IMR-90 (cell line): ENCODE measurements around the gene RRP36. TPM values are rescaled to one million over a fixed set of nuclear protein-coding genes. Genes with fewer than 3 reads are reported as not detected.
A peak's percentile ranks its signal among the peaks of the same experiment; 100 is the strongest.

Source experiments
- ATAC-seq: fragments of 200-7000 bp; cut with Tn5 transposase; 2 replicates; pipeline ENCODE4 v1.9.1; 2020; ENCODE audit warnings: low read depth, mild to moderate bottlenecking, moderate library complexity
- BruUV-seq: library from RNA; stranded (reverse); fragments of 400-500 nt; replicated peaks from 2 replicates; lab custom pipeline; 2021; lab: Mats Ljungman, UMichigan
- CTCF ChIA-PET: fragments of 300-600 bp; formaldehyde crosslinking; extraction: SDS; loops from one replicate; lab custom pipeline; 2021; ENCODE audit warnings: antibody characterized with exemption; lab: Yijun Ruan, JAX
- POLR2A ChIA-PET: fragments of 300-600 bp; sonication (Branson Sonifier 250); formaldehyde crosslinking; loops from one replicate; lab custom pipeline; 2022; ENCODE audit warnings: antibody characterized with exemption; ENCODE audit not compliant: unreplicated experiment; lab: Charles Lee
- DNase-seq: peaks from one replicate; pipeline ENCODE4 v3.0.0; 2013
- H2AFZ ChIP-seq: replicated peaks from 2 replicates; pipeline ENCODE3; 2013; ENCODE audit warnings: low read length, mild to moderate bottlenecking; ENCODE audit not compliant: poor library complexity
- H2AK5ac ChIP-seq: 2 replicates; pipeline ENCODE4 v1.6.1; 2013; ENCODE audit warnings: low read depth, low read length, inconsistent platforms
- H2AK9ac ChIP-seq: replicated peaks from 2 replicates; pipeline ENCODE3; 2013; ENCODE audit warnings: mild to moderate bottlenecking, low read depth, low read length, moderate library complexity; ENCODE audit not compliant: poor library complexity
- H2BK120ac ChIP-seq: 2 replicates; pipeline ENCODE4 v1.6.1; 2013; ENCODE audit warnings: low read depth, low read length, inconsistent platforms
- H2BK15ac ChIP-seq: 3 replicates; pipeline ENCODE4 v1.6.1; 2013; ENCODE audit warnings: low read depth, low read length, inconsistent platforms
- H2BK20ac ChIP-seq: 2 replicates; pipeline ENCODE4 v1.6.1; 2013; ENCODE audit warnings: low read depth, mild to moderate bottlenecking, inconsistent platforms, low read length, moderate library complexity
- H2BK5ac ChIP-seq: 2 replicates; pipeline ENCODE4 v1.6.1; 2013; ENCODE audit warnings: mild to moderate bottlenecking, low read depth, low read length, inconsistent platforms; ENCODE audit not compliant: poor library complexity, severe bottlenecking
- H3K14ac ChIP-seq: replicated peaks from 2 replicates; pipeline ENCODE4 v1.6.1; 2013; ENCODE audit warnings: low read depth, low read length, inconsistent platforms
- H3K18ac ChIP-seq: 2 replicates; pipeline ENCODE4 v1.6.1; 2013; ENCODE audit warnings: low read depth, low read length, control low read depth
- H3K23ac ChIP-seq: 2 replicates; pipeline ENCODE4 v1.6.1; 2013; ENCODE audit warnings: low read depth, low read length, inconsistent platforms
- H3K27ac ChIP-seq: 2 replicates; pipeline ENCODE4 v1.5.1; 2013; ENCODE audit warnings: mild to moderate bottlenecking, control low read depth, low read length; ENCODE audit not compliant: insufficient read depth
- H3K27me3 ChIP-seq: 2 replicates; pipeline ENCODE4 v1.6.1; 2013; ENCODE audit warnings: low read length; ENCODE audit not compliant: control insufficient read depth, insufficient read depth
- H3K36me3 ChIP-seq: 2 replicates; pipeline ENCODE4 v1.6.1; 2013; ENCODE audit warnings: low read length, mixed read lengths; ENCODE audit not compliant: control insufficient read depth, insufficient read depth
- H3K4ac ChIP-seq: 2 replicates; pipeline ENCODE4 v1.6.1; 2013; ENCODE audit warnings: low read depth, low read length, inconsistent platforms
- H3K4me1 ChIP-seq: 2 replicates; pipeline ENCODE4 v1.6.1; 2013; ENCODE audit warnings: low read length, mixed read lengths; ENCODE audit not compliant: control insufficient read depth, insufficient read depth
- H3K4me2 ChIP-seq: 2 replicates; pipeline ENCODE4 v1.6.1; 2013; ENCODE audit warnings: low read depth, mild to moderate bottlenecking, control low read depth, low read length, moderate library complexity
- H3K4me3 ChIP-seq: 2 replicates; pipeline ENCODE4 v1.5.1; 2013; ENCODE audit warnings: low read depth, mild to moderate bottlenecking, control low read depth, low read length, moderate library complexity; ENCODE audit not compliant: insufficient read depth
- H3K56ac ChIP-seq: 2 replicates; pipeline ENCODE4 v1.6.1; 2013; ENCODE audit warnings: low read length, inconsistent platforms; ENCODE audit not compliant: insufficient read depth; ENCODE audit errors: extremely low read depth
- H3K79me1 ChIP-seq, 2 experiments: 2 replicates each; pipeline ENCODE4 v1.6.1; 2013; ENCODE audit warnings: low read length in 2 of 2, inconsistent platforms in 1 of 2, low read depth in 1 of 2
- H3K9ac ChIP-seq: 2 replicates; pipeline ENCODE4 v1.6.1; 2013; ENCODE audit warnings: low read depth, low read length, control low read depth
- H3K9me1 ChIP-seq: 2 replicates; pipeline ENCODE4 v1.6.1; 2013; ENCODE audit warnings: low read length, inconsistent platforms; ENCODE audit not compliant: insufficient read depth
- H3K9me3 ChIP-seq: 2 replicates; pipeline ENCODE4 v1.6.1; 2013; ENCODE audit warnings: low read length; ENCODE audit not compliant: control insufficient read depth, insufficient read depth
- H4K20me1 ChIP-seq: 2 replicates; pipeline ENCODE4 v1.6.1; 2013; ENCODE audit warnings: low read length, inconsistent platforms; ENCODE audit not compliant: insufficient read depth
- H4K5ac ChIP-seq: 2 replicates; pipeline ENCODE4 v1.6.1; 2013; ENCODE audit warnings: mild to moderate bottlenecking, low read depth, low read length, control low read depth
- H4K8ac ChIP-seq, 2 experiments: 2 replicates each; pipeline ENCODE4 v1.6.1; 2013; ENCODE audit warnings: low read depth in 2 of 2, low read length in 2 of 2, control low read depth in 1 of 2, inconsistent platforms in 1 of 2
- H4K91ac ChIP-seq: 2 replicates; pipeline ENCODE4 v1.6.1; 2013; ENCODE audit warnings: low read depth, low read length, inconsistent platforms; ENCODE audit not compliant: insufficient read depth
- BHLHE40 ChIP-seq: fragments of 150-350 bp; IDR thresholded peaks from 2 replicates; pipeline ENCODE4 v1.6.1; 2016; ENCODE audit warnings: mild to moderate bottlenecking, low read depth, low read length
- CEBPB ChIP-seq: IDR thresholded peaks from 2 replicates; pipeline ENCODE4 v1.6.1; 2012; ENCODE audit warnings: low read depth, low read length, improper control_type of control experiment
- CHD1 ChIP-seq: IDR thresholded peaks from 2 replicates; pipeline ENCODE4 v1.6.1; 2012; ENCODE audit warnings: low read depth, low read length, improper control_type of control experiment
- CTCF ChIP-seq: conservative IDR thresholded peaks from 2 replicates; pipeline ENCODE4 v1.5.1; 2012; ENCODE audit warnings: mild to moderate bottlenecking, low read depth, low read length, improper control_type of control experiment
- ELK1 ChIP-seq: fragments of 150-350 bp; IDR thresholded peaks from 2 replicates; pipeline ENCODE4 v1.6.1; 2016; ENCODE audit warnings: low read depth, mild to moderate bottlenecking, low read length, moderate library complexity, borderline replicate concordance
- FOS ChIP-seq: fragments of 150-350 bp; IDR thresholded peaks from 2 replicates; pipeline ENCODE4 v1.6.1; 2016; ENCODE audit warnings: low read depth, low read length
- MAFK ChIP-seq: IDR thresholded peaks from 2 replicates; pipeline ENCODE4 v1.6.1; 2012; ENCODE audit warnings: low read depth, low read length, improper control_type of control experiment
- MAZ ChIP-seq: IDR thresholded peaks from 2 replicates; pipeline ENCODE4 v1.6.1; 2012; ENCODE audit warnings: low read depth, mild to moderate bottlenecking, low read length, improper control_type of control experiment, moderate library complexity, borderline replicate concordance
- MXI1 ChIP-seq: IDR thresholded peaks from 2 replicates; pipeline ENCODE4 v1.6.1; 2012; ENCODE audit warnings: low read depth, mild to moderate bottlenecking, low read length, moderate library complexity, borderline replicate concordance
- NFE2L2 ChIP-seq: fragments of 150-350 bp; IDR thresholded peaks from 2 replicates; pipeline ENCODE4 v1.6.1; 2016; ENCODE audit warnings: low read depth, mild to moderate bottlenecking, low read length
- POLR2A ChIP-seq: IDR thresholded peaks from 2 replicates; pipeline ENCODE4 v1.6.1; 2012; ENCODE audit warnings: mild to moderate bottlenecking, low read depth, low read length
- RAD21 ChIP-seq: IDR thresholded peaks from 2 replicates; pipeline ENCODE4 v1.6.1; 2012; ENCODE audit warnings: low read length, improper control_type of control experiment
- RCOR1 ChIP-seq: IDR thresholded peaks from 2 replicates; pipeline ENCODE4 v1.6.1; 2012; ENCODE audit warnings: mild to moderate bottlenecking, low read length, improper control_type of control experiment; ENCODE audit not compliant: insufficient replicate concordance
- RFX5 ChIP-seq: IDR thresholded peaks from 2 replicates; pipeline ENCODE4 v1.8.0; 2012; ENCODE audit warnings: low read depth, mild to moderate bottlenecking, low read length, moderate library complexity
- SMC3 ChIP-seq: fragments of 150-350 bp; IDR thresholded peaks from 2 replicates; pipeline ENCODE4 v1.6.1; 2016; ENCODE audit warnings: low read depth, mild to moderate bottlenecking, antibody characterized with exemption, low read length, moderate library complexity
- USF2 ChIP-seq: fragments of 150-350 bp; IDR thresholded peaks from 2 replicates; pipeline ENCODE4 v1.6.1; 2017; ENCODE audit warnings: mild to moderate bottlenecking, antibody characterized with exemption, low read length, low read depth
- WGBS, 2 experiments: methylation state at CpG; one replicate each; pipeline versions ENCODE4 v1.1.5 to v1.1.7; 2013; ENCODE audit warnings: missing lambda C conversion rate in 2 of 2; ENCODE audit not compliant: insufficient read length in 1 of 2; ENCODE audit errors: extremely low coverage in 2 of 2; 5-methylcytosine and 5-hydroxymethylcytosine counted together
- dilution Hi-C: fragments of 300-500 bp; cut with HindIII; formaldehyde crosslinking; loops from one replicate; pipeline ENCODE4 v1.14.3; 2018; ENCODE audit warnings: low sequenced_read_pairs; ENCODE audit not compliant: unreplicated experiment
- in situ Hi-C: fragments of 300-500 bp; cut with MboI; formaldehyde crosslinking; loops from 3 replicates; pipeline ENCODE4 v1.14.3; 2019; ENCODE audit warnings: low sequenced_read_pairs, inconsistent platforms, mixed read lengths
- intact Hi-C: fragments of 100-400 bp; cut with micrococcal nuclease; formaldehyde crosslinking; loops from 2 replicates; pipeline ENCODE4 v1.10.0; 2022
- polyA plus RNA-seq, 3 experiments: library from polyadenylated mRNA; depleted of rRNA; stranded (reverse); fragments of >200 nt; gene quantifications; 2 replicates each; pipeline ENCODE4 v1.2.3, GENCODE V29; 2012; ENCODE audit warnings: low replicate concordance in 1 of 3
- total RNA-seq: library from RNA; depleted of rRNA; stranded (reverse); fragments of >200 nt; gene quantifications from 2 replicates; pipeline ENCODE4 v1.2.3, GENCODE V29; 2012

The RRP36 gene
- total and polyA plus RNA-seq, 2 of the 4 experiments (the other 2 are of a cell fraction), result 54.3 to 106 TPM

GRCh38 chr6:43050981-43051380 lies 29.6 kb downstream of the RRP36 start:
- ChIA-PET POLR2A (no interaction called here), CTCF (no interaction called here)
- Histone ChIP-seq H3K79me1 (peaks cover 17 to 50% of the 10 kb centered on the region in 2 experiments; a peak in 3 of 4 replicates), H3K4me3 (no peak overlapping the region), H2BK15ac (no peak overlapping the region), H3K56ac (no peak overlapping the region), H4K20me1 (no peaks in the 10 kb centered on the region), H3K23ac (no peak overlapping the region), H3K4ac (0 out of 2 replicates have a peak overlapping the region, but pooled peaks have one; percentile 6), H2AK9ac (no peak overlapping the region), H3K27ac (no peak overlapping the region), H4K8ac (no peak overlapping the region), H3K9me3 (no peaks in the 10 kb centered on the region), H3K9ac (no peak overlapping the region), H2AFZ (peak overlapping the region; percentile 33), H3K18ac (no peak overlapping the region), H2BK120ac (no peak overlapping the region), H2AK5ac (no peak overlapping the region), H2BK20ac (no peak overlapping the region), H3K4me1 (peaks cover 18% of the 10 kb centered on the region), H3K4me2 (no peak overlapping the region; the same call in 1 of the 2 replicates), H3K9me1 (peaks cover 21% of the 10 kb centered on the region), H2BK5ac (no peak overlapping the region), H3K14ac (no peak overlapping the region), H4K5ac (no peak overlapping the region), H3K27me3 (no peaks in the 10 kb centered on the region), H3K36me3 (peaks cover 56% of the 10 kb centered on the region), H4K91ac (no peak overlapping the region)
- in situ Hi-C loops, result no loop called here
- DNase-seq (no peak), ATAC-seq (no peak)
- 98% methylated on average over 14 of the region's 17 CpGs; no CpG with 5 or more reads in 1 of the 2 experiments for WGBS, 2 experiments
- intact Hi-C loops, result loop anchor here (5.0 kb wide), 1 partner anchor 91 kb away; no protein-coding TSS in a partner anchor
- dilution Hi-C loops, result no loop called here
- BruUV-seq, result no TSS peak
- no peak for TF ChIP-seq FOS
- no peak for TF ChIP-seq MAZ
- TF ChIP-seq CTCF, result no peak
- no peak for TF ChIP-seq CEBPB
- TF ChIP-seq NFE2L2, result no peak
- TF ChIP-seq BHLHE40, result no peak
- no peak for TF ChIP-seq CHD1
- no peak for TF ChIP-seq SMC3
- TF ChIP-seq POLR2A, result no peak
- TF ChIP-seq MAFK, result no peak
- no peak for TF ChIP-seq RAD21
- TF ChIP-seq MXI1, result no peak
- no peak for TF ChIP-seq RFX5
- TF ChIP-seq USF2, result no peak
- no peak for TF ChIP-seq ELK1
- no peak for TF ChIP-seq RCOR1
